Natural killer cell (primary cell): ENCODE results near the gene PDE6B. TPM values are rescaled to one million over a fixed set of nuclear protein-coding genes. Genes with fewer than 3 reads are reported as not detected.

Source experiments
- ATAC-seq, 3 donors: fragments of 150-1000 bp in 2 of 3; fragments of 200-7000 bp in 1 of 3; cut with Tn5 transposase; 1 replicate in 1 of 3; 2 replicates in 2 of 3; pipeline ENCODE4 v1.10.0; 2021; ENCODE audit warnings: mild to moderate bottlenecking in 2 of 3, moderate library complexity in 2 of 3
- DNase-seq, 2 donors: peaks; one replicate each; pipeline versions ENCODE4 v3.0.0 to v3.0.0-alpha.2; 2013 to 2021; ENCODE audit warnings: mixed read lengths in 1 of 2
- H3K27ac ChIP-seq: one replicate; pipeline ENCODE4 v1.5.1; 2013; ENCODE audit warnings: mild to moderate bottlenecking, low read length
- H3K27me3 ChIP-seq: one replicate; pipeline ENCODE4 v1.6.1; 2013; ENCODE audit warnings: low read length; ENCODE audit not compliant: control insufficient read depth, insufficient read depth
- H3K36me3 ChIP-seq: one replicate; pipeline ENCODE4 v1.6.1; 2013; ENCODE audit warnings: low read length; ENCODE audit not compliant: control insufficient read depth, insufficient read depth
- H3K4me1 ChIP-seq: one replicate; pipeline ENCODE4 v1.6.1; 2013; ENCODE audit warnings: low read length; ENCODE audit not compliant: control insufficient read depth, insufficient read depth
- H3K4me3 ChIP-seq: one replicate; pipeline ENCODE4 v1.5.1; 2013; ENCODE audit warnings: low read length
- H3K9me3 ChIP-seq: one replicate; pipeline ENCODE4 v1.6.1; 2013; ENCODE audit warnings: low read length; ENCODE audit not compliant: control insufficient read depth, insufficient read depth
- H3K27ac Mint-ChIP-seq, 2 donors: one replicate each; pipeline ENCODE4 v1.8.0; 2022; ENCODE audit warnings: mild to moderate bottlenecking in 2 of 2, mixed read lengths in 2 of 2, moderate library complexity in 1 of 2
- H3K27me3 Mint-ChIP-seq, 2 donors: one replicate each; pipeline ENCODE4 v1.8.0; 2022; ENCODE audit warnings: low read depth in 2 of 2, mixed read lengths in 2 of 2
- H3K36me3 Mint-ChIP-seq: one replicate; pipeline ENCODE4 v1.8.0; 2022; ENCODE audit warnings: mixed read lengths
- H3K4me1 Mint-ChIP-seq, 2 donors: one replicate each; pipeline ENCODE4 v1.8.0; 2022; ENCODE audit warnings: mixed read lengths in 2 of 2
- H3K4me3 Mint-ChIP-seq: one replicate; pipeline ENCODE4 v1.8.0; 2022; ENCODE audit warnings: mild to moderate bottlenecking, moderate library complexity, mixed read lengths
- H3K9me3 Mint-ChIP-seq, 2 donors: one replicate each; pipeline ENCODE4 v1.8.0; 2022; ENCODE audit warnings: mixed read lengths in 2 of 2
- WGBS: methylation state at CpG from one replicate; pipeline ENCODE4 v1.1.7; 2013; ENCODE audit warnings: missing lambda C conversion rate; ENCODE audit not compliant: insufficient coverage; 5-methylcytosine and 5-hydroxymethylcytosine counted together
- intact Hi-C: fragments of 100-400 bp; cut with micrococcal nuclease; formaldehyde crosslinking; loops from one replicate; pipeline ENCODE4 v1.14.2; 2022
- total RNA-seq, 4 donors: library from RNA; stranded (reverse); fragments of 120-200 nt in 1 of 4; gene quantifications; one replicate each; pipeline versions ENCODE4 v1.2.3 to v1.2.4, GENCODE V29; 2013 to 2022
- TF ChIP-seq, protein P1 (sequence below): fragments of 200-600 bp; IDR thresholded peaks from one replicate; pipeline ENCODE4 v1.8.0; 2022; ENCODE audit warnings: antibody characterized with exemption

Gene PDE6B
- total RNA-seq, 3 donors from 2014 or later (not counting 1 experiment from before 2014, with no cell fraction given): 15.8 to 18.8 (median 17.2) TPM

GRCh38 chr4:686413-687040 is 61.2 kb downstream of the PDE6B start:
- H3K4me3 ChIP-seq: no peak overlapping the region
- no peak overlapping the region for H3K27ac Mint-ChIP-seq
- intact Hi-C loops: no loop called here
- no peak for DNase-seq
- peaks cover 44% of the 10 kb centered on the region for H3K4me1 ChIP-seq
- no peak overlapping the region for H3K27ac ChIP-seq
- no peaks in the 10 kb centered on the region for H3K27me3 ChIP-seq
- peaks cover 10 to 32% of the 10 kb centered on the region in 2 donors for H3K4me1 Mint-ChIP-seq
- no peak for ATAC-seq
- H3K9me3 Mint-ChIP-seq: no peaks in the 10 kb centered on the region
- no peaks in the 10 kb centered on the region for H3K36me3 Mint-ChIP-seq
- no peaks in the 10 kb centered on the region for H3K36me3 ChIP-seq
- no peak overlapping the region for H3K4me3 Mint-ChIP-seq
- TF ChIP-seq, protein P1, sequence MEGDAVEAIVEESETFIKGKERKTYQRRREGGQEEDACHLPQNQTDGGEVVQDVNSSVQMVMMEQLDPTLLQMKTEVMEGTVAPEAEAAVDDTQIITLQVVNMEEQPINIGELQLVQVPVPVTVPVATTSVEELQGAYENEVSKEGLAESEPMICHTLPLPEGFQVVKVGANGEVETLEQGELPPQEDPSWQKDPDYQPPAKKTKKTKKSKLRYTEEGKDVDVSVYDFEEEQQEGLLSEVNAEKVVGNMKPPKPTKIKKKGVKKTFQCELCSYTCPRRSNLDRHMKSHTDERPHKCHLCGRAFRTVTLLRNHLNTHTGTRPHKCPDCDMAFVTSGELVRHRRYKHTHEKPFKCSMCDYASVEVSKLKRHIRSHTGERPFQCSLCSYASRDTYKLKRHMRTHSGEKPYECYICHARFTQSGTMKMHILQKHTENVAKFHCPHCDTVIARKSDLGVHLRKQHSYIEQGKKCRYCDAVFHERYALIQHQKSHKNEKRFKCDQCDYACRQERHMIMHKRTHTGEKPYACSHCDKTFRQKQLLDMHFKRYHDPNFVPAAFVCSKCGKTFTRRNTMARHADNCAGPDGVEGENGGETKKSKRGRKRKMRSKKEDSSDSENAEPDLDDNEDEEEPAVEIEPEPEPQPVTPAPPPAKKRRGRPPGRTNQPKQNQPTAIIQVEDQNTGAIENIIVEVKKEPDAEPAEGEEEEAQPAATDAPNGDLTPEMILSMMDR: no peak
- no peaks in the 10 kb centered on the region for H3K9me3 ChIP-seq
- WGBS: 92% methylated on average over 31 of the region's 31 CpGs
- H3K27me3 Mint-ChIP-seq: no peaks in the 10 kb centered on the region

- H3K27me3 Mint-ChIP-seq: no peaks in the 10 kb centered on the region
- peak in 2 of 3 donors; percentile 22 to 59 for ATAC-seq
- no peaks in the 10 kb centered on the region for H3K9me3 ChIP-seq
Observed at GRCh38 chr4:687048-687970, 61.9 kb downstream of the PDE6B start.

GRCh38 chr4:687971-688853 is 62.8 kb downstream of the PDE6B start:
- no peaks in the 10 kb centered on the region for H3K9me3 Mint-ChIP-seq
- TF ChIP-seq, protein P1: no peak
- ATAC-seq (peak in 1 of 3 donors; percentile 16), DNase-seq (no peak)
- WGBS: 85% methylated on average over 26 of the region's 26 CpGs
- Histone ChIP-seq H3K27me3 (no peaks in the 10 kb centered on the region), H3K4me3 (peak overlapping the region; percentile 44), H3K9me3 (no peaks in the 10 kb centered on the region), H3K4me1 (peaks cover 43% of the 10 kb centered on the region), H3K27ac (peak overlapping the region; percentile 47), H3K36me3 (no peaks in the 10 kb centered on the region)
- no peaks in the 10 kb centered on the region for H3K27me3 Mint-ChIP-seq
- no peaks in the 10 kb centered on the region for H3K36me3 Mint-ChIP-seq
- H3K4me3 Mint-ChIP-seq: peak overlapping the region; percentile 57
- H3K4me1 Mint-ChIP-seq: peaks cover 10 to 27% of the 10 kb centered on the region in 2 donors
- intact Hi-C loops: no loop called here
- H3K27ac Mint-ChIP-seq: peak overlapping the region in 1 of 2 donors; percentile 82

More at GRCh38 chr4:687048-687970, 61.9 kb downstream of the PDE6B start:
- H3K27me3 ChIP-seq: no peaks in the 10 kb centered on the region
- TF ChIP-seq, protein P1: no peak
- H3K9me3 Mint-ChIP-seq: no peaks in the 10 kb centered on the region
- peaks cover 10 to 32% of the 10 kb centered on the region in 2 donors for H3K4me1 Mint-ChIP-seq
- no peak for DNase-seq
- peak overlapping the region; percentile 57 for H3K4me3 Mint-ChIP-seq
- 92% methylated on average over 38 of the region's 38 CpGs for WGBS
- no peaks in the 10 kb centered on the region for H3K36me3 ChIP-seq
- peak overlapping the region; percentile 30 for H3K27ac ChIP-seq
- peaks cover 44% of the 10 kb centered on the region for H3K4me1 ChIP-seq
- peak overlapping the region in 1 of 2 donors; percentile 82 for H3K27ac Mint-ChIP-seq
- intact Hi-C loops: no loop called here
- no peak overlapping the region for H3K4me3 ChIP-seq
- H3K36me3 Mint-ChIP-seq: no peaks in the 10 kb centered on the region
